Measurements from ENCODE around the gene PKD2. TPM values are rescaled to one million over a fixed set of nuclear protein-coding genes. Genes with fewer than 3 reads are reported as not detected.

PKD2 gene
- total and polyA plus RNA-seq, 2 of the 4 experiments (the other 2 are of a cell fraction), result 43.8 to 51.3 TPM

DNA sequence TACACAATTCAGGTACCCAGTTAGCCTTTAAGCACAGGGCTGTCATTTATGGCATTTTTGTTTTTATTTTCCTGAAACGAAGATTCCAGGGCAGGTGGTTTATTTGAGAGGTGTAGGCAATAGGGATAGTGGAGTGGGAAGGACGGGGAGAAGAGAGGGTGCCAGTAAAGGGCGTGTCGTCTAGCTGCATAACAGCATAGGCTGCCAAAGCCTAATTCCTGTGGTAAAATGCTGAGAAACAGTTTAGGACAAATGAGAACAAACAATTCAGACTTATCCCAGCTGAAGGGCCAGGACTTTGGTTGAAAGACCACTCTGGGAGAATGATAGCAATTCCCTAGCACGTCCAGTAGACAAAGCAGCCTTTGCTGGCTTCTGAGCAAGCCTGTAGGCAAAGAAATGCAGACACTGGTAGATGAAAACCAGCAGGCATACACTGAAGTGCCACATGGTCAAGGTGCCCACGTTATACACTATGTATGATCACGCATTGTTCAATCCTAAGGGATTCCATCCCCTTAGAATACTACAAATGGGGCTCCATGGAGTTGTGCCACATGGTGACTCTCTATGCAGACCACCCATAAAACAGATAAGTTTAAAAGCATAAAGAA is 70.6 kb downstream of the PKD2 start:
- Histone ChIP-seq H4K91ac (ENCODE audit: insufficient read depth, low read depth, low read length) (no peak overlapping the region), H3K23ac (ENCODE audit: low read depth, low read length) (no peak overlapping the region), H3K36me3 (ENCODE audit: control insufficient read depth, insufficient read depth, low read length) (peaks cover 18% of the 10 kb centered on the region), H2BK120ac (ENCODE audit: low read depth, low read length) (no peak overlapping the region), H2BK15ac (ENCODE audit: low read depth, low read length) (no peak overlapping the region), H3K14ac (replicated peaks; ENCODE audit: low read depth, low read length) (no peak overlapping the region), H3K4me2 (ENCODE audit: low read depth, low read length) (no peak overlapping the region), H4K8ac (ENCODE audit: low read depth in 2 of 2, low read length in 2 of 2) (no peak overlapping the region), H3K18ac (ENCODE audit: low read depth, low read length) (no peak overlapping the region), H2BK5ac (ENCODE audit: low read depth, low read length, poor library complexity, severe bottlenecking) (no peak overlapping the region), H2BK20ac (ENCODE audit: low read depth, low read length) (no peak overlapping the region), H3K4me1 (ENCODE audit: control insufficient read depth, insufficient read depth, low read length) (no peaks in the 10 kb centered on the region), H3K56ac (ENCODE audit: extremely low read depth, insufficient read depth, low read length) (no peak overlapping the region), H3K9ac (ENCODE audit: low read depth, low read length) (no peak overlapping the region), H3K27me3 (ENCODE audit: control insufficient read depth, insufficient read depth, low read length) (no peaks in the 10 kb centered on the region), H3K79me1 (ENCODE audit: low read depth in 1 of 2, low read length in 2 of 2) (no peaks in the 10 kb centered on the region; a peak in 1 of 4 replicates), H2AK5ac (ENCODE audit: low read depth, low read length) (no peak overlapping the region), H3K9me3 (ENCODE audit: control insufficient read depth, insufficient read depth, low read length) (no peaks in the 10 kb centered on the region), H3K27ac (ENCODE audit: insufficient read depth, low read length) (no peak overlapping the region), H3K9me1 (ENCODE audit: insufficient read depth, low read length) (peaks cover 5% of the 10 kb centered on the region; the same call in 1 of the 2 replicates), H2AFZ (replicated peaks; ENCODE audit: low read length, poor library complexity) (no peak overlapping the region), H2AK9ac (replicated peaks; ENCODE audit: low read depth, low read length, poor library complexity) (no peak overlapping the region), H4K20me1 (ENCODE audit: insufficient read depth, low read length) (no peaks in the 10 kb centered on the region), H3K4me3 (ENCODE audit: insufficient read depth, low read depth, low read length) (no peak overlapping the region), H4K5ac (ENCODE audit: low read depth, low read length) (no peak overlapping the region), H3K4ac (ENCODE audit: low read depth, low read length) (no peak overlapping the region)
- in situ Hi-C loops (cut with MboI; ENCODE audit: low sequenced_read_pairs), result no loop called here
- DNase-seq (no peak), ATAC-seq (ENCODE audit: low read depth) (no peak)
- no TSS peak for BruUV-seq (replicated peaks)
- CTCF ChIA-PET, result no interaction called here
- dilution Hi-C loops (cut with HindIII; ENCODE audit: low sequenced_read_pairs, unreplicated experiment), result no loop called here
- WGBS, 2 experiments (ENCODE audit: extremely low coverage in 2 of 2, insufficient read length in 1 of 2), result 92 to 100% methylated on average over 1 to 4 of the region's 7 CpGs
- intact Hi-C loops (cut with micrococcal nuclease), result no loop called here
- TF ChIP-seq POLR2A (IDR thresholded peaks at IDR 0.05; ENCODE audit: low read depth, low read length), result no peak
- no peak for TF ChIP-seq MXI1 (IDR thresholded peaks at IDR 0.05; ENCODE audit: borderline replicate concordance, low read depth, low read length)
- no peak for TF ChIP-seq CHD1 (IDR thresholded peaks at IDR 0.05; ENCODE audit: low read depth, low read length)
- no peak for TF ChIP-seq RAD21 (IDR thresholded peaks at IDR 0.05; ENCODE audit: low read length)
- TF ChIP-seq SMC3 (IDR thresholded peaks at IDR 0.05; ENCODE audit: low read depth, low read length), result no peak
- no peak for TF ChIP-seq RFX5 (IDR thresholded peaks at IDR 0.05; ENCODE audit: low read depth, low read length)
- TF ChIP-seq RCOR1 (IDR thresholded peaks at IDR 0.05; ENCODE audit: insufficient replicate concordance, low read length), result no peak
- no peak for TF ChIP-seq CEBPB (IDR thresholded peaks at IDR 0.05; ENCODE audit: low read depth, low read length)
- TF ChIP-seq MAZ (IDR thresholded peaks at IDR 0.05; ENCODE audit: borderline replicate concordance, low read depth, low read length), result no peak
- no peak for TF ChIP-seq MAFK (IDR thresholded peaks at IDR 0.05; ENCODE audit: low read depth, low read length)
- TF ChIP-seq, protein P1, sequence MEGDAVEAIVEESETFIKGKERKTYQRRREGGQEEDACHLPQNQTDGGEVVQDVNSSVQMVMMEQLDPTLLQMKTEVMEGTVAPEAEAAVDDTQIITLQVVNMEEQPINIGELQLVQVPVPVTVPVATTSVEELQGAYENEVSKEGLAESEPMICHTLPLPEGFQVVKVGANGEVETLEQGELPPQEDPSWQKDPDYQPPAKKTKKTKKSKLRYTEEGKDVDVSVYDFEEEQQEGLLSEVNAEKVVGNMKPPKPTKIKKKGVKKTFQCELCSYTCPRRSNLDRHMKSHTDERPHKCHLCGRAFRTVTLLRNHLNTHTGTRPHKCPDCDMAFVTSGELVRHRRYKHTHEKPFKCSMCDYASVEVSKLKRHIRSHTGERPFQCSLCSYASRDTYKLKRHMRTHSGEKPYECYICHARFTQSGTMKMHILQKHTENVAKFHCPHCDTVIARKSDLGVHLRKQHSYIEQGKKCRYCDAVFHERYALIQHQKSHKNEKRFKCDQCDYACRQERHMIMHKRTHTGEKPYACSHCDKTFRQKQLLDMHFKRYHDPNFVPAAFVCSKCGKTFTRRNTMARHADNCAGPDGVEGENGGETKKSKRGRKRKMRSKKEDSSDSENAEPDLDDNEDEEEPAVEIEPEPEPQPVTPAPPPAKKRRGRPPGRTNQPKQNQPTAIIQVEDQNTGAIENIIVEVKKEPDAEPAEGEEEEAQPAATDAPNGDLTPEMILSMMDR (conservative IDR thresholded peaks at IDR 0.05; ENCODE audit: low read depth, low read length), result no peak
- TF ChIP-seq FOS (IDR thresholded peaks at IDR 0.05; ENCODE audit: low read depth, low read length), result no peak
- no peak for TF ChIP-seq BHLHE40 (IDR thresholded peaks at IDR 0.05; ENCODE audit: low read depth, low read length)
- TF ChIP-seq, protein P2, sequence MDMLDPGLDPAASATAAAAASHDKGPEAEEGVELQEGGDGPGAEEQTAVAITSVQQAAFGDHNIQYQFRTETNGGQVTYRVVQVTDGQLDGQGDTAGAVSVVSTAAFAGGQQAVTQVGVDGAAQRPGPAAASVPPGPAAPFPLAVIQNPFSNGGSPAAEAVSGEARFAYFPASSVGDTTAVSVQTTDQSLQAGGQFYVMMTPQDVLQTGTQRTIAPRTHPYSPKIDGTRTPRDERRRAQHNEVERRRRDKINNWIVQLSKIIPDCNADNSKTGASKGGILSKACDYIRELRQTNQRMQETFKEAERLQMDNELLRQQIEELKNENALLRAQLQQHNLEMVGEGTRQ (IDR thresholded peaks at IDR 0.05; ENCODE audit: low read depth, low read length), result no peak
- no peak for TF ChIP-seq NFE2L2 (IDR thresholded peaks at IDR 0.05; ENCODE audit: low read depth, low read length)
- TF ChIP-seq, protein P3, sequence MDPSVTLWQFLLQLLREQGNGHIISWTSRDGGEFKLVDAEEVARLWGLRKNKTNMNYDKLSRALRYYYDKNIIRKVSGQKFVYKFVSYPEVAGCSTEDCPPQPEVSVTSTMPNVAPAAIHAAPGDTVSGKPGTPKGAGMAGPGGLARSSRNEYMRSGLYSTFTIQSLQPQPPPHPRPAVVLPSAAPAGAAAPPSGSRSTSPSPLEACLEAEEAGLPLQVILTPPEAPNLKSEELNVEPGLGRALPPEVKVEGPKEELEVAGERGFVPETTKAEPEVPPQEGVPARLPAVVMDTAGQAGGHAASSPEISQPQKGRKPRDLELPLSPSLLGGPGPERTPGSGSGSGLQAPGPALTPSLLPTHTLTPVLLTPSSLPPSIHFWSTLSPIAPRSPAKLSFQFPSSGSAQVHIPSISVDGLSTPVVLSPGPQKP (IDR thresholded peaks at IDR 0.05; ENCODE audit: borderline replicate concordance, low read depth, low read length), result no peak
- POLR2A ChIA-PET (ENCODE audit: unreplicated experiment), result no interaction called here

Measured in IMR-90 (cell line).